GM12801 (cell line): Measurements from ENCODE around the gene HELZ2.

ENCODE experiments used
- CTCF ChIP-seq: IDR thresholded peaks from one replicate; pipeline ENCODE4 v1.5.1; 2011; ENCODE audit warnings: control low read depth; ENCODE audit not compliant: insufficient read length; ENCODE audit errors: extremely low read depth

Gene HELZ2

GRCh38 chr20:63594043-63594561 lies 20.1 kb upstream of the HELZ2 start:
- no peak for TF ChIP-seq CTCF

- TF ChIP-seq CTCF: no peak
These were observed 18.6 kb upstream of the HELZ2 start for GRCh38 chr20:63592661-63593060.

GRCh38 chr20:63591786-63592355 lies 17.8 kb upstream of the HELZ2 start:
- TF ChIP-seq CTCF: no peak

- TF ChIP-seq CTCF: no peak
These were observed 17.1 kb upstream of the HELZ2 start for GRCh38 chr20:63591147-63591533.

GRCh38 chr20:63590218-63591146 lies 16.4 kb upstream of the HELZ2 start:
- TF ChIP-seq CTCF: no peak

- TF ChIP-seq CTCF: no peak
These were observed 15.5 kb upstream of the HELZ2 start for GRCh38 chr20:63589261-63590217.

GRCh38 chr20:63588641-63589041 lies 14.6 kb upstream of the HELZ2 start:
- no peak for TF ChIP-seq CTCF
